Measurements from ENCODE around the gene OST4.

The OST4 gene

DNA sequence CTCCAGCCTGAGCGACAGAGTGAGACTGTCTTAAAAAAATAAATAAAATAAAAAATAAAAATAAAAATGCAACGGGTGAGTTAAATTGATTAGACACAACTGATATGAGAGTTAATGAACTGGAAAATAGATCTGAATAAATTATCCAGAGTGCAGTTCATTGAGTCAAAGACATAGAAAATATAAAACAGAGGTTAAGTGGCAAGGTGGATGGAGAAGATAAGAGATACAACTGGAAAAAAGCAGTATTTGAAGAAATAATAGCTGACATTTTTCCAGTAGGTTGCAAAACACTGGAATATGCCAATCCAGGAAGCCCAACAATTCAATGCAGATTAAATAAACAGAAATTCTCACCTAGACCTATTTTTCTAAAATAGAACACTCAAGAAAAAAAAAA, 36.8 kb upstream of the OST4 start:
- Histone ChIP-seq H3K9ac (ENCODE audit: insufficient read length) (no peak overlapping the region), H3K36me3 (ENCODE audit: insufficient read depth, low read length) (no peaks in the 10 kb centered on the region), H3K4me3 (no peak overlapping the region), H3K9me3 (ENCODE audit: low read depth, low read length) (no peaks in the 10 kb centered on the region), H3K27ac (no peak overlapping the region)
- DNase-seq (ENCODE audit: low read depth, low spot score), result no peak
- TF ChIP-seq EZH2 (IDR thresholded peaks at IDR 0.05) (no peak), FOXP2 (optimal IDR thresholded peaks at IDR 0.05; ENCODE audit: control extremely low read depth, extremely low read length, insufficient read depth) (no peak), POLR2AphosphoS5 (IDR thresholded peaks at IDR 0.05; ENCODE audit: borderline replicate concordance, low read depth, low read length) (no peak)

DNA sequence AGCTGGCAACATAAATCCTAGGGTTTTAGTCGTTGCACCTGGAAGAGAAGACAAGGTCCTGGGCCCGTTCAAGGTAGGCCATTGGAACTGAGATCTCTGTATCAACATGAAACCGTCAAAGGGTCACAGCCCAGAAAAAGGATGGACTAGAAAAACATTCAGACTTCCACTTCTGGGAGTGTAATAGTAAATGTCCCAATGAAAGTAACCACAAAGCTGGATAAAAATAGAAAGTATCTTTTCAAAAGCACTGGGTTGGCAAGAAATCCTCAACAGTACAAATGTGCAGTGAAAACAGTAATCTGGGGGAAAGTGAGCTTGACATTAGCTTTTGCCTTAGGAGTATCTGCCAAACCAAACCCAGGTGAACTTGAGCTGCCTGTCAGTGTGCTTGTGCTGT, 34.5 kb upstream of the OST4 start:
- no peak for DNase-seq (ENCODE audit: low read depth, low spot score)
- H3K36me3 ChIP-seq (ENCODE audit: insufficient read depth, low read length), result no peaks in the 10 kb centered on the region
- H3K27ac ChIP-seq, result no peak overlapping the region
- no peak for TF ChIP-seq POLR2AphosphoS5 (IDR thresholded peaks at IDR 0.05; ENCODE audit: borderline replicate concordance, low read depth, low read length)
- no peak for TF ChIP-seq EZH2 (IDR thresholded peaks at IDR 0.05)
- no peak for TF ChIP-seq FOXP2 (optimal IDR thresholded peaks at IDR 0.05; ENCODE audit: control extremely low read depth, extremely low read length, insufficient read depth)
- no peak overlapping the region for H3K4me3 ChIP-seq
- H3K9me3 ChIP-seq (ENCODE audit: low read depth, low read length), result no peaks in the 10 kb centered on the region
- H3K9ac ChIP-seq (ENCODE audit: insufficient read length), result no peak overlapping the region

- TF ChIP-seq POLR2AphosphoS5 (IDR thresholded peaks at IDR 0.05; ENCODE audit: borderline replicate concordance, low read depth, low read length) (no peak), FOXP2 (optimal IDR thresholded peaks at IDR 0.05; ENCODE audit: control extremely low read depth, extremely low read length, insufficient read depth) (no peak), EZH2 (IDR thresholded peaks at IDR 0.05) (no peak)
- Histone ChIP-seq H3K9me3 (ENCODE audit: low read depth, low read length) (no peaks in the 10 kb centered on the region), H3K36me3 (ENCODE audit: insufficient read depth, low read length) (no peaks in the 10 kb centered on the region), H3K27ac (no peak overlapping the region), H3K9ac (ENCODE audit: insufficient read length) (no peak overlapping the region), H3K4me3 (no peak overlapping the region)
- DNase-seq (ENCODE audit: low read depth, low spot score), result no peak
Measured at GRCh38 chr2:27102329-27102728, 30.9 kb upstream of the OST4 start.

GRCh38 chr2:27100036-27100435, 28.6 kb upstream of the OST4 start:
- no peak overlapping the region for H3K4me3 ChIP-seq
- no peaks in the 10 kb centered on the region for H3K9me3 ChIP-seq (ENCODE audit: low read depth, low read length)
- no peak for DNase-seq (ENCODE audit: low read depth, low spot score)
- no peak overlapping the region for H3K9ac ChIP-seq (ENCODE audit: insufficient read length)
- TF ChIP-seq POLR2AphosphoS5 (IDR thresholded peaks at IDR 0.05; ENCODE audit: borderline replicate concordance, low read depth, low read length) (no peak), EZH2 (IDR thresholded peaks at IDR 0.05) (no peak), FOXP2 (optimal IDR thresholded peaks at IDR 0.05; ENCODE audit: control extremely low read depth, extremely low read length, insufficient read depth) (no peak)
- H3K27ac ChIP-seq, result no peak overlapping the region
- no peaks in the 10 kb centered on the region for H3K36me3 ChIP-seq (ENCODE audit: insufficient read depth, low read length)

- no peaks in the 10 kb centered on the region for H3K36me3 ChIP-seq (ENCODE audit: insufficient read depth, low read length)
- no peak overlapping the region for H3K4me3 ChIP-seq
- TF ChIP-seq EZH2 (IDR thresholded peaks at IDR 0.05), result no peak
- no peak for TF ChIP-seq FOXP2 (optimal IDR thresholded peaks at IDR 0.05; ENCODE audit: control extremely low read depth, extremely low read length, insufficient read depth)
- no peak for TF ChIP-seq POLR2AphosphoS5 (IDR thresholded peaks at IDR 0.05; ENCODE audit: borderline replicate concordance, low read depth, low read length)
- DNase-seq (ENCODE audit: low read depth, low spot score), result no peak
- no peak overlapping the region for H3K27ac ChIP-seq
- H3K9ac ChIP-seq (ENCODE audit: insufficient read length), result no peak overlapping the region
- no peaks in the 10 kb centered on the region for H3K9me3 ChIP-seq (ENCODE audit: low read depth, low read length)
Measured at GRCh38 chr2:27099334-27099955, 28.0 kb upstream of the OST4 start.

DNA sequence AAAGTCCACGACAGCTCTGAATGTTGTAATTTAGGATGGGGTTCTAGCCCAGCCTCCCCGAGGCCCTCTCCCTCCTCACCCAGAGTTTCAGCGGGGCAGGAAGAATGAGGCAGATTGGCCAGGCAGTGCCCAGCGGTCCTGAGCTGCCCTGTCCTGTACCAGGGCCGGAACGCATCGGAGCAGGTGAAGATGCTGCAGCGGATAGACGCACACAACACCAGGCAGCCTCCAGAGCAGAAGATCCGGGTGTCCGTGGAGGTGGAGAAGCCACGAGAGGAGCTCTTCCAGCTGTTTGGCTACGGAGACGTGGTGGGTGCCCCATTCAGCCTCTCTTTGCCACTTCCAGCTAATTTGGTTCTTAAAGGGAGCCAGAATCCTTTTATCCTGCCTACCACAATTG, 25.9 kb upstream of the OST4 start:
- no peak for TF ChIP-seq FOXP2 (optimal IDR thresholded peaks at IDR 0.05; ENCODE audit: control extremely low read depth, extremely low read length, insufficient read depth)
- TF ChIP-seq EZH2 (IDR thresholded peaks at IDR 0.05), result no peak
- TF ChIP-seq POLR2AphosphoS5 (IDR thresholded peaks at IDR 0.05; ENCODE audit: borderline replicate concordance, low read depth, low read length), result no peak
- Histone ChIP-seq H3K36me3 (ENCODE audit: insufficient read depth, low read length) (no peaks in the 10 kb centered on the region), H3K4me3 (no peak overlapping the region), H3K27ac (no peak overlapping the region), H3K9ac (ENCODE audit: insufficient read length) (no peak overlapping the region), H3K9me3 (ENCODE audit: low read depth, low read length) (no peaks in the 10 kb centered on the region)
- no peak for DNase-seq (ENCODE audit: low read depth, low spot score)

- Histone ChIP-seq H3K4me3 (no peak overlapping the region), H3K27ac (0 out of 2 replicates have a peak overlapping the region, but pooled peaks have one; percentile 27), H3K9ac (ENCODE audit: insufficient read length) (no peak overlapping the region), H3K36me3 (ENCODE audit: insufficient read depth, low read length) (no peaks in the 10 kb centered on the region), H3K9me3 (ENCODE audit: low read depth, low read length) (no peaks in the 10 kb centered on the region)
- DNase-seq (ENCODE audit: low read depth, low spot score), result no peak
- TF ChIP-seq POLR2AphosphoS5 (IDR thresholded peaks at IDR 0.05; ENCODE audit: borderline replicate concordance, low read depth, low read length) (no peak; the same call in 1 of the 2 replicates), EZH2 (IDR thresholded peaks at IDR 0.05) (no peak), FOXP2 (optimal IDR thresholded peaks at IDR 0.05; ENCODE audit: control extremely low read depth, extremely low read length, insufficient read depth) (no peak)
Measured at GRCh38 chr2:27096748-27097297, 25.4 kb upstream of the OST4 start.

GRCh38 chr2:27095745-27096651, 24.5 kb upstream of the OST4 start:
- Histone ChIP-seq H3K4me3 (peak overlapping the region; percentile 46), H3K27ac (0 out of 2 replicates have a peak overlapping the region, but pooled peaks have one; percentile 27), H3K9ac (ENCODE audit: insufficient read length) (no peak overlapping the region), H3K36me3 (ENCODE audit: insufficient read depth, low read length) (no peaks in the 10 kb centered on the region), H3K9me3 (ENCODE audit: low read depth, low read length) (no peaks in the 10 kb centered on the region)
- TF ChIP-seq POLR2AphosphoS5 (IDR thresholded peaks at IDR 0.05; ENCODE audit: borderline replicate concordance, low read depth, low read length) (peak; percentile 68), FOXP2 (optimal IDR thresholded peaks at IDR 0.05; ENCODE audit: control extremely low read depth, extremely low read length, insufficient read depth) (no peak)
- no peak for DNase-seq (ENCODE audit: low read depth, low spot score)
